ENCODE measurements around the gene DYDC2.
"Not testable (repeated sequence)": the region's sequence is repeated elsewhere in the genome, so short reads cannot be mapped to it uniquely, and the experiment has no call there.

DYDC2 gene

GRCh38 chr10:80356563-80356988 lies at the start of gene DYDC2, which contains the start of gene DYDC1:
Gene DYDC2, plus strand, starts transcription at chr10:80356781. Its CDS starts 5,663 bp downstream, at chr10:80362444.
Gene DYDC1, minus strand, starts transcription at chr10:80356755. Its CDS starts 4,154 bp downstream, at chr10:80352601.
- no peak for DNase-seq

- DNase-seq, result no peak
Observed at GRCh38 chr10:80313523-80313922, 43.1 kb upstream of the DYDC2 start.

GRCh38 chr10:80315391-80315790 lies 41.2 kb upstream of the DYDC2 start:
- DNase-seq, result no peak

- DNase-seq, result no peak
Observed at GRCh38 chr10:80318742-80319141, 37.8 kb upstream of the DYDC2 start.

- DNase-seq, result no peak
Observed at GRCh38 chr10:80319318-80319717, 37.3 kb upstream of the DYDC2 start.

GRCh38 chr10:80319725-80320290 lies 36.8 kb upstream of the DYDC2 start:
- no peak for DNase-seq

GRCh38 chr10:80320377-80320776 lies 36.2 kb upstream of the DYDC2 start:
- DNase-seq, result no peak

- no peak for DNase-seq
Observed at GRCh38 chr10:80321183-80321582, 35.4 kb upstream of the DYDC2 start.

GRCh38 chr10:80322158-80322557 lies 34.4 kb upstream of the DYDC2 start:
- DNase-seq, result no peak

- DNase-seq, result no peak
Observed at GRCh38 chr10:80322711-80323110, 33.9 kb upstream of the DYDC2 start.

- DNase-seq, result no peak
Observed at GRCh38 chr10:80323311-80323710, 33.3 kb upstream of the DYDC2 start.

- no peak for DNase-seq
Observed at GRCh38 chr10:80324086-80324485, 32.5 kb upstream of the DYDC2 start.

GRCh38 chr10:80324891-80325364 lies 31.7 kb upstream of the DYDC2 start:
- DNase-seq, result no peak

- DNase-seq, result no peak
Observed at GRCh38 chr10:80333983-80334382, 22.6 kb upstream of the DYDC2 start.

- DNase-seq, result no peak
Observed at GRCh38 chr10:80344276-80344675, 12.3 kb upstream of the DYDC2 start.

- no peak for DNase-seq
Observed at GRCh38 chr10:80344912-80345311, 11.7 kb upstream of the DYDC2 start.

GRCh38 chr10:80350251-80350650 lies 6.3 kb upstream of the DYDC2 start:
- DNase-seq, result no peak

GRCh38 chr10:80351220-80351619 lies 5.4 kb upstream of the DYDC2 start:
- no peak for DNase-seq

GRCh38 chr10:80356989-80357850 lies 639 bp downstream of the DYDC2 start:
- no peak for DNase-seq

GRCh38 chr10:80357851-80358125 lies 1.2 kb downstream of the DYDC2 start:
- DNase-seq, result no peak

GRCh38 chr10:80358925-80359324 lies 2.3 kb downstream of the DYDC2 start:
- DNase-seq, result not testable (repeated sequence)

- DNase-seq, result no peak
Observed at GRCh38 chr10:80359644-80360043, 3.1 kb downstream of the DYDC2 start.

GRCh38 chr10:80365510-80365909 lies 8.9 kb downstream of the DYDC2 start:
- no peak for DNase-seq

GRCh38 chr10:80371467-80371866 lies 14.9 kb downstream of the DYDC2 start:
- no peak for DNase-seq

GRCh38 chr10:80372675-80373074 lies 16.1 kb downstream of the DYDC2 start:
- no peak for DNase-seq
